Breast epithelium (tissue), 3 donors: ENCODE data around the gene STX16.

Source experiments
- CTCF ChIP-seq, 3 donors: fragments of 450-650 bp; IDR thresholded peaks; one replicate each; pipeline ENCODE4 v1.5.1; 2016 to 2017; ENCODE audit warnings: antibody characterized with exemption in 3 of 3, mild to moderate bottlenecking in 3 of 3, moderate library complexity in 3 of 3
- POLR2A ChIP-seq: fragments of 450-650 bp; IDR thresholded peaks from one replicate; pipeline ENCODE4 v1.6.1; 2016; ENCODE audit warnings: antibody characterized with exemption, mild to moderate bottlenecking, moderate library complexity
- POLR2AphosphoS5 ChIP-seq, 3 donors: sonication (generic); formaldehyde crosslinking; IDR thresholded peaks; one replicate each; pipeline ENCODE4 v1.6.1; 2017; ENCODE audit warnings: antibody characterized with exemption in 3 of 3

- no peak for TF ChIP-seq CTCF (IDR thresholded peaks at IDR 0.05)
- no peak for TF ChIP-seq POLR2AphosphoS5 (IDR thresholded peaks at IDR 0.05)
- no peak for TF ChIP-seq POLR2A
Observed at GRCh38 chr20:58602124-58602523, 49.0 kb upstream of the STX16 start.
